Neuronal stem cell (in vitro differentiated cells): ENCODE results near the gene OSGIN1.

ENCODE experiments used
- DNase-seq: peaks from one replicate; pipeline ENCODE4 v3.0.0-alpha.2; 2013; ENCODE audit warnings: low spot score
- H2AFZ ChIP-seq: one replicate; pipeline ENCODE4 v1.6.1; 2013; ENCODE audit warnings: mild to moderate bottlenecking, low read length, inconsistent platforms
- H2AK5ac ChIP-seq: 2 replicates; pipeline ENCODE4 v1.6.1; 2013; ENCODE audit warnings: low read depth, mild to moderate bottlenecking, inconsistent platforms, low read length, moderate library complexity, mixed read lengths
- H2BK120ac ChIP-seq: 2 replicates; pipeline ENCODE4 v1.6.1; 2013; ENCODE audit warnings: low read depth, mild to moderate bottlenecking, inconsistent platforms, low read length, moderate library complexity, mixed read lengths
- H2BK12ac ChIP-seq: one replicate; pipeline ENCODE4 v1.6.1; 2013; ENCODE audit warnings: low read length, inconsistent platforms
- H2BK15ac ChIP-seq: 2 replicates; pipeline ENCODE4 v1.6.1; 2013; ENCODE audit warnings: mild to moderate bottlenecking, low read length, inconsistent platforms, mixed read lengths
- H2BK5ac ChIP-seq: one replicate; pipeline ENCODE4 v1.6.1; 2013; ENCODE audit warnings: inconsistent platforms, mild to moderate bottlenecking, low read length, moderate library complexity
- H3K14ac ChIP-seq: one replicate; pipeline ENCODE4 v1.6.1; 2013; ENCODE audit warnings: low read length, inconsistent platforms
- H3K18ac ChIP-seq: 2 replicates; pipeline ENCODE4 v1.6.1; 2013; ENCODE audit warnings: low read length, inconsistent platforms
- H3K23ac ChIP-seq: 2 replicates; pipeline ENCODE4 v1.6.1; 2013; ENCODE audit warnings: low read depth, mild to moderate bottlenecking, mixed read lengths, low read length, inconsistent platforms; ENCODE audit not compliant: poor library complexity
- H3K27ac ChIP-seq: replicated peaks from 3 replicates; pipeline ENCODE4 v1.5.1; 2013; ENCODE audit warnings: low read length, inconsistent platforms
- H3K27me3 ChIP-seq, 3 experiments: 2 replicates each; pipeline ENCODE4 v1.6.1; 2013; ENCODE audit warnings: low read length in 3 of 3, mild to moderate bottlenecking in 2 of 3, inconsistent platforms in 1 of 3, low read depth in 1 of 3, mixed read lengths in 1 of 3, moderate library complexity in 1 of 3; ENCODE audit not compliant: control insufficient read depth in 3 of 3, insufficient read depth in 3 of 3
- H3K36me3 ChIP-seq, 2 donors: replicated peaks in 1 of 2; 2 replicates each; pipeline ENCODE4 v1.6.1; 2013; ENCODE audit warnings: low read length in 2 of 2; ENCODE audit not compliant: control insufficient read depth in 2 of 2, insufficient read depth in 2 of 2
- H3K4ac ChIP-seq: 2 replicates; pipeline ENCODE4 v1.6.1; 2013; ENCODE audit warnings: inconsistent platforms, mild to moderate bottlenecking, low read length, moderate library complexity
- H3K4me1 ChIP-seq, 2 donors: 1 replicate in 1 of 2; 2 replicates in 1 of 2; pipeline ENCODE4 v1.6.1; 2013; ENCODE audit warnings: low read length in 2 of 2, low read depth in 1 of 2; ENCODE audit not compliant: control insufficient read depth in 2 of 2, insufficient read depth in 1 of 2
- H3K4me2 ChIP-seq: one replicate; pipeline ENCODE4 v1.6.1; 2013; ENCODE audit warnings: mild to moderate bottlenecking, low read length, inconsistent platforms; ENCODE audit not compliant: insufficient read depth, poor library complexity, severe bottlenecking
- H3K4me3 ChIP-seq, 2 donors: 2 replicates each; pipeline ENCODE4 v1.5.1; 2013; ENCODE audit warnings: low read length in 2 of 2, mild to moderate bottlenecking in 2 of 2, inconsistent platforms in 1 of 2, moderate library complexity in 1 of 2
- H3K79me1 ChIP-seq: one replicate; pipeline ENCODE4 v1.6.1; 2013; ENCODE audit warnings: low read depth, mild to moderate bottlenecking, inconsistent platforms, low read length, moderate library complexity
- H3K9ac ChIP-seq: one replicate; pipeline ENCODE4 v1.6.1; 2013; ENCODE audit warnings: mild to moderate bottlenecking, low read depth, low read length, inconsistent platforms; ENCODE audit not compliant: poor library complexity
- H3K9me3 ChIP-seq, 2 donors: replicated peaks in 1 of 2; 2 replicates each; pipeline versions ENCODE3 to v1.6.1; 2013; ENCODE audit warnings: low read length in 2 of 2, mild to moderate bottlenecking in 2 of 2, inconsistent platforms in 1 of 2, low read depth in 1 of 2, mixed read lengths in 1 of 2, moderate library complexity in 1 of 2; ENCODE audit not compliant: control insufficient read depth in 2 of 2, insufficient read depth in 1 of 2
- H4K8ac ChIP-seq: one replicate; pipeline ENCODE4 v1.6.1; 2013; ENCODE audit warnings: low read depth, mild to moderate bottlenecking, inconsistent platforms, low read length, moderate library complexity
- H4K91ac ChIP-seq: one replicate; pipeline ENCODE4 v1.6.1; 2013; ENCODE audit warnings: low read length, low read depth, mild to moderate bottlenecking, inconsistent platforms; ENCODE audit not compliant: poor library complexity
- WGBS, 2 donors: extraction: QIAGEN DNeasy Blood & Tissue Kit; methylation state at CpG; one replicate each; pipeline ENCODE4 v1.1.7; 2013; ENCODE audit warnings: missing lambda C conversion rate in 2 of 2, mixed read lengths in 1 of 2; ENCODE audit not compliant: insufficient read length in 2 of 2, insufficient replicate concordance in 1 of 2; ENCODE audit errors: extremely low coverage in 2 of 2; 5-methylcytosine and 5-hydroxymethylcytosine counted together

Gene OSGIN1

DNA sequence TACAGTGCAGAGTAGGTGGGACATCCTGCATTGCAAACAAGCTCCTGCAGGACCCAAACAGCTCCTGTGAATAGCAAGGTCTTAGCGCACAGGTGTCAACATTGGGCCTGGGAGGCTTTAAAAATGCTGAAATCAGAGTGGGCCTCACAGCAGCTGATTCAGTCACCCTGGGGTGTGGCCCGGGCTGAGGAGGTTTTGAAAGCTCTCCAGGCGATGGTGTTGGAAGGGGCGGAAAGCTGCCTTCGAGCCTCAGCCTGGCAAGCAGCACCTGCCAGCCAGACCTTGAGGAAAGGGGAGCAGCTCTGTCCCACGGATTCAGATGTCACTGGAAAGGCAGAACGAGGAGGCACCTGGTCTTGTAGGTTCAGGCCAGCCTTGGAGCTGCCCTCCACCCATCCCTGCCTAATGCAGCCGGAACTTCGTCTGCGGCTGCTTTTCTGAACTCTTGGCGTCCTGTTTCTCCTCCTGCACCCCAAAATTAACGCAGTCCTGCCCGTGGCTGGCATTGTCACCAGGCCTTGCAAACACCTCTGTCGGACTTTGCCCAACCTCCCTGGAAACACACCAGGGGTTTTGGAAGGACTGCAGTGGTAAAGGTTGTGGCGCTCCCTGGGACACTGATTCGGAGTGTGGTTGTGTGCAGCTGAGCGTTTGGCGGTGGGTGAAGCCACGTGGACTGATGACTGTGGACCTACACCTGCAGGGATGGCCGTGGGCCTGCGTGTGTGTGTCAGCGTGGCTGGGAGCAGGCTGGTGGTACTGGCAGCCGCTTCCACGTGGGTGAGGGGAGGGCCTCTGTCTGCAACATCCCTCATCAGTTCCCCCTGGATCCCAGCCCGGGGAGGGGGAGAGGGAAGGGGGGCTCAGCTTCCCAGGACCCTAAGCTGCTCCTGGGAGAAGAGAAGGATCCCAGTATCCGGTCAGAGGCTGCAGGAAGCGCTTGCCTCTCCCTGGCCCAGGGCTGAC lies 18.4 kb downstream of the OSGIN1 start:
- no peak overlapping the region for H2BK12ac ChIP-seq
- no CpG with 5 or more reads among the region's 27 CpGs for WGBS, 2 donors
- H3K14ac ChIP-seq: peak overlapping the region; percentile 79
- no peak overlapping the region for H4K91ac ChIP-seq
- peak overlapping the region; percentile 5 for H2BK5ac ChIP-seq
- H3K4ac ChIP-seq: no peak overlapping the region
- H3K9me3 ChIP-seq: no peaks in the 10 kb centered on the region
- peak overlapping the region; percentile 21 for H3K27ac ChIP-seq
- no peaks in the 10 kb centered on the region for H3K36me3 ChIP-seq
- H3K27me3 ChIP-seq: peaks cover 0 to 2% (median 0%) of the 10 kb centered on the region in 3 experiments
- H3K79me1 ChIP-seq: peaks cover 2% of the 10 kb centered on the region
- peak overlapping the region; percentile 87 for H3K23ac ChIP-seq
- H3K4me1 ChIP-seq: peaks cover 8 to 10% of the 10 kb centered on the region in 2 donors
- H2BK15ac ChIP-seq: peak overlapping the region; percentile 93
- H3K9ac ChIP-seq: peak overlapping the region; percentile 66
- H3K18ac ChIP-seq: peak overlapping the region; percentile 67
- H3K4me2 ChIP-seq: no peak overlapping the region
- H2BK120ac ChIP-seq: no peak overlapping the region
- no peak for DNase-seq
- peak overlapping the region; percentile 53 for H2AK5ac ChIP-seq
- H3K4me3 ChIP-seq: peak overlapping the region in 1 of 2 donors; percentile 41
- H4K8ac ChIP-seq: no peak overlapping the region
- no peak overlapping the region for H2AFZ ChIP-seq

DNA sequence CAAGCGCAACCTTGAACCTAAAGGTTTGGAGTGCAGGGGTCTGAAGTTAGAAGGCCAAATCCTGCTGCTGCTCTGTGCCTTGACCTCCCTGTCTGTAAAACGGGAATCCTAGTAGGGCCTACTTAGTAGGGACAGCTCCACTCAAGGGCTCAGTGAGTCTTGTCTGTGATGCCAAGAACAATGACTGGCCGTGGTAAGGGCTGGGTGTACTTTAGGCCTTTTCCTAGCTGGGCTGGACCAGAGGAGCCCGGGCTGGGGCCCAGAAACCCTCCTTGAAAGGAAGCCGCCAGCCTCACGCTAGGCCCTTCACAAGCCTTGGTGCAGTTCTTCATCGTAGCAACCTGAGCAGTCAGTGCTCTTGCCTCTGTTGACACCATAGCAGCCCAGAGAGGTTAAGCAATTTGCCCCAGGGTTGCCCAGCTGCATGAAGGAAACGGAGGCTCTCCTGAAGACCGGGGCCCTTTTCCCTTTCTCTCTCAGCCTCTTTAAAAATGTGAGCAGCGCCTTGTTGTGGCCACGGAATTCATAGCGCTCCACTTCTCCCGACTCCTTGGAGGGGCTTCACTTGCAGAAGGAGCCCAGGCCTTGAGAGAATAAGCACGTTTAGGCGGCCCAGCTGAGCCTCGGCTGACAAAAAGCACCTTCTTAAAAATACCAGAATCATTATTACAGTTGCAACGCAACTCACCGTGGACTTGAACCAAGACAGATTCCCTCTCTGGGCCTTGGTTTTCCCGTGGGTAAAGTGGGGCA lies 19.4 kb downstream of the OSGIN1 start:
- no CpG with 5 or more reads among the region's 19 CpGs for WGBS, 2 donors
- Histone ChIP-seq H3K27ac (no peak overlapping the region), H3K27me3 (peaks cover 0 to 2% (median 0%) of the 10 kb centered on the region in 3 experiments), H2AFZ (no peak overlapping the region), H3K14ac (no peak overlapping the region), H3K36me3 (no peaks in the 10 kb centered on the region), H2BK12ac (no peak overlapping the region), H3K4me1 (peaks cover 8 to 10% of the 10 kb centered on the region in 2 donors), H3K4me2 (no peak overlapping the region), H3K79me1 (peaks cover 2% of the 10 kb centered on the region), H2BK5ac (peak overlapping the region; percentile 5), H4K8ac (peak overlapping the region; percentile 75), H2BK15ac (no peak overlapping the region), H3K4me3 (no peak overlapping the region), H3K9me3 (peaks cover 0 to 8% of the 10 kb centered on the region in 2 donors), H3K18ac (no peak overlapping the region), H3K23ac (no peak overlapping the region), H3K4ac (peak overlapping the region; percentile 71), H2AK5ac (peak overlapping the region; percentile 57), H2BK120ac (no peak overlapping the region), H3K9ac (no peak overlapping the region), H4K91ac (no peak overlapping the region)
- DNase-seq: no peak

DNA sequence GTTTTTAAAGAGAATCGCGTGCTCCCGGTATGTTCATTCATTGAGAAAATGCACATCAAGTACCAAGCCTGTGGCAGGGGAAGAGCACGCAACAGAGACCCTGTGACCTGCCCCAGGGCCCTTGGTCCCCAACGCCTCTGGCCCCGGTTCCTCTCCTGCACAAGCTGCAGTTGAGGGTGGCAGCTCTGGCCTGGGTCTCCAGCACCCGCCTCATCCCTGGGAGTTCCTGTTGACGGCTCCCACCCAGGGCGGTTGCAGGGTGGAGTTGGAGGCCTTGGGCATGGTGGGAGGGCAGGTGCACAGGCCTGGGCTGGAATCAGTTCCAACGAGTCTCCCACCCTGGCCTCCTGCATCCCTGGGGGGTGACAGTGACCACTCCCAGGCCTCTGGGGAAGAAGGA lies 20.0 kb downstream of the OSGIN1 start:
- Histone ChIP-seq H3K27ac (no peak overlapping the region), H3K9ac (no peak overlapping the region), H2BK12ac (no peak overlapping the region), H3K4me1 (peaks cover 8 to 10% of the 10 kb centered on the region in 2 donors), H3K23ac (peak overlapping the region; percentile 28), H3K9me3 (peaks cover 0 to 14% of the 10 kb centered on the region in 2 donors), H2BK15ac (no peak overlapping the region), H3K27me3 (peaks cover 0 to 2% (median 0%) of the 10 kb centered on the region in 3 experiments), H2BK120ac (no peak overlapping the region), H3K4me3 (no peak overlapping the region), H3K4ac (no peak overlapping the region), H3K14ac (peak overlapping the region; percentile 28), H3K4me2 (no peak overlapping the region), H2AFZ (no peak overlapping the region), H3K18ac (peak overlapping the region; percentile 65), H4K91ac (no peak overlapping the region), H3K36me3 (peaks cover 0 to 4% of the 10 kb centered on the region in 2 donors), H3K79me1 (peaks cover 2% of the 10 kb centered on the region), H2BK5ac (no peak overlapping the region), H2AK5ac (peak overlapping the region; percentile 10), H4K8ac (no peak overlapping the region)
- no CpG with 5 or more reads among the region's 10 CpGs for WGBS, 2 donors
- DNase-seq: no peak
